Stimulated activated CD8-positive, alpha-beta memory T cell treated with anti-CD3 and anti-CD28 coated beads, Interleukin-12 subunit alpha, Interleukin-12 subunit beta, amount 100 ng/mL, for 24 hours (primary cell): ENCODE measurements around the gene LHFPL6.

Experiments
- DNase-seq: peaks from one replicate; pipeline ENCODE4 v3.0.0-alpha.2; 2020; ENCODE audit errors: extremely low read depth

Gene LHFPL6

DNA sequence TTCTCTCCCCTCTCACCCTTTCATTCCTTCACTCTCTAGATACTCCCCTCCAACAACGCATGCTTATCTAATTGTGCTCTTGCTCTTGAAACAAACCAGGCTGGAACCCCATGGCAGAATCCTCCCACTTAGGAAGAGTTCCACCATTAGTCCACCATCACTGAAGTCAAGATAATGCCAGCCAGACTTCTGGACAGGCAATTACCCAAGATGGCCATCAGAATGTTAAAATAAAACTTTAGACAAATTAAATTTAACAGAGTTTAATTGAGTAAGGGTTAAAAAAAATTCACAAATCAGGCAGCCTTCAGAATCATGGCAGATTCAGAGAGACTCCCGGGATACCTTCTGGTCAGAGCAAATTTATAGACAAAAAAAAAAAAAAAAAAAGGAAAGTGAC is 221.5 kb downstream of the LHFPL6 start:
- DNase-seq, result no peak

- DNase-seq, result no peak
Observed at GRCh38 chr13:39379667-39380655, 223.0 kb downstream of the LHFPL6 start.

GRCh38 chr13:39379118-39379517 is 223.9 kb downstream of the LHFPL6 start:
- DNase-seq, result no peak

GRCh38 chr13:39378306-39378705 is 224.7 kb downstream of the LHFPL6 start:
- DNase-seq, result no peak

- no peak for DNase-seq
Observed at GRCh38 chr13:39377699-39378098, 225.3 kb downstream of the LHFPL6 start.

GRCh38 chr13:39376076-39376475 is 226.9 kb downstream of the LHFPL6 start:
- no peak for DNase-seq

- no peak for DNase-seq
Observed at GRCh38 chr13:39375601-39376000, 227.4 kb downstream of the LHFPL6 start.

GRCh38 chr13:39374741-39375189 is 228.2 kb downstream of the LHFPL6 start:
- DNase-seq, result no peak

GRCh38 chr13:39373145-39373544 is 229.8 kb downstream of the LHFPL6 start:
- no peak for DNase-seq

- DNase-seq, result no peak
Observed at GRCh38 chr13:39371706-39372105, 231.3 kb downstream of the LHFPL6 start.

DNA sequence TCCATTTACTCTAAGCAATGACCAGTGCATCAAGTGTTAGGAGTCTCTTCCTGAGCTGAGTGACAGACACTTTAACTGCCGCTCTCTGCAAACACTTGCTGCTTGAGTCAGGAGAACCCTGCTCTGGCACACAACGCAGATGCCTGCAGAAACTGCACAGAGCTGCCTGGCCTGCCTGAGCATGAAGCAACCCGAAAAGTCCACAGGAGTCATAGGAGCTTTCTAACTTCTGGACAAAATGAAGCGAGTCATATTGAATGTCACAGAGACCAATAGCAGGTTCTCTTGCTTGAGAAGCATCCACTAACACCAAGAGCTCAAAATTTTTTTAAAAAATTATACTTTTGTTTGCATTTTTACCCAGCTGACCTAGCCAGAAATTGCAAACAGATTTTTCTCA is 232.4 kb downstream of the LHFPL6 start:
- no peak for DNase-seq

DNA sequence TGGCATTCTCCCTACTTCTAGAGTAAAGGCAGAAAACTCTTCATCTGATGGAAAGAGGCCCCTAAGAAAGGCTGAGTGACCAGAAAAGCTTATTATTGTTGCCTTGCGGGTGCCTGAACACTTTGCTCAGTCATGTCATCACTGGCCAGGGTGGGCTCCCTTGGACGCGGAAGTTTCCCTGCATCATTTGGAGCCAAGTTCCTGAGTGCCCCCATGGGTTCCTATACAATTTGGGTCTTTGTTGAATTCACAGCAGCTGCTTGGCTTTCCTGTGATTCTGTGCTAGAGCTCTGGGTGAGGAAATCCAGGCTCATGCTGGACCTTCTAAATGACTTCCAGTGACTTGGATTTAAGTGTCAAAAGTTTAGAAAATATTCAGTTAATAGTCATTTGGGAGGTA is 232.9 kb downstream of the LHFPL6 start:
- DNase-seq, result no peak

- DNase-seq, result no peak
Observed at GRCh38 chr13:39369161-39369890, 233.7 kb downstream of the LHFPL6 start.

GRCh38 chr13:39365879-39366278 is 237.1 kb downstream of the LHFPL6 start:
- DNase-seq, result no peak

- DNase-seq, result no peak
Observed at GRCh38 chr13:39364947-39365468, 238.0 kb downstream of the LHFPL6 start.

- no peak for DNase-seq
Observed at GRCh38 chr13:39363382-39363772, 239.6 kb downstream of the LHFPL6 start.

GRCh38 chr13:39362652-39363381 is 240.2 kb downstream of the LHFPL6 start:
- DNase-seq, result no peak

- no peak for DNase-seq
Observed at GRCh38 chr13:39353988-39354387, 249.0 kb downstream of the LHFPL6 start.

DNA sequence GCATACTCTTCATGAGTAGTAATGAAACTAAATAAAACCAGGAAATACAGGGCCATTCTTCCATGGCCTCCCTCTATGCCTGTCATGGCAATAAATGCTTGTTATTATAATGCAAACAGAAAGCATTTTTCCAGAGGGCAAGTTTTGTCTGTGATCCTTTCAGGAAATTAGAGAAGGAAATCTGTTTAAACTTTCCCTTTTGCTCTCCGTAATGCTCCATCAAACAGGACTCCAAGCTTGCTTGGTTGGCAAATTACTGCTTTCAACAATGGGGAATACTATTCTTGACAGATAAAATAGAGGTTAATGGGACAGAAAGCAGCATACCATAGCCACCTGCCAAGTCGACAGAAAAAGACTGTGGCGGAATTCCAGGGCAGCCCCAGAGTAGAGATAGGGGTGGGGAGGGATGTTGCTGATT is 252.5 kb downstream of the LHFPL6 start:
- DNase-seq, result no peak

- DNase-seq, result no peak
Observed at GRCh38 chr13:39349391-39349960, 253.5 kb downstream of the LHFPL6 start.
